Naive B cell (primary cell): Measurements from ENCODE around the gene TDRKH. TPM values are rescaled to one million over a fixed set of nuclear protein-coding genes. Genes with fewer than 3 reads are reported as not detected.
"Not testable (repeated sequence)": the region's sequence is repeated elsewhere in the genome, so short reads cannot be mapped to it uniquely, and the experiment has no call there.

Source experiments
- ATAC-seq, 2 donors: fragments of 150-1000 bp; cut with Tn5 transposase; 2 replicates each; pipeline ENCODE4 v1.10.0; 2021; ENCODE audit warnings: low read depth in 2 of 2, mild to moderate bottlenecking in 2 of 2, moderate library complexity in 2 of 2
- DNase-seq: peaks from one replicate; pipeline ENCODE4 v3.0.0; 2022
- H3K27ac Mint-ChIP-seq, 6 donors: one replicate each; pipeline ENCODE4 v1.8.0; 2020 to 2022; ENCODE audit warnings: mild to moderate bottlenecking in 6 of 6, mixed read lengths in 6 of 6, moderate library complexity in 5 of 6, inconsistent platforms in 2 of 6
- H3K27me3 Mint-ChIP-seq, 3 donors: one replicate each; pipeline ENCODE4 v1.8.0; 2021 to 2022; ENCODE audit warnings: mixed read lengths in 3 of 3, mild to moderate bottlenecking in 1 of 3
- H3K36me3 Mint-ChIP-seq, 2 donors: one replicate each; pipeline ENCODE4 v1.8.0; 2020 to 2022; ENCODE audit warnings: mixed read lengths in 2 of 2, inconsistent platforms in 1 of 2, mild to moderate bottlenecking in 1 of 2
- H3K4me1 Mint-ChIP-seq, 3 donors: one replicate each; pipeline ENCODE4 v1.8.0; 2020 to 2022; ENCODE audit warnings: mixed read lengths in 3 of 3, inconsistent platforms in 1 of 3, mild to moderate bottlenecking in 1 of 3, moderate library complexity in 1 of 3
- H3K4me3 Mint-ChIP-seq, 8 donors: one replicate each; pipeline ENCODE4 v1.8.0; 2020 to 2022; ENCODE audit warnings: mild to moderate bottlenecking in 8 of 8, mixed read lengths in 8 of 8, moderate library complexity in 8 of 8, inconsistent platforms in 2 of 8
- H3K9me3 Mint-ChIP-seq, 7 donors: one replicate each; pipeline ENCODE4 v1.8.0; 2020 to 2022; ENCODE audit warnings: mixed read lengths in 7 of 7, mild to moderate bottlenecking in 5 of 7, inconsistent platforms in 2 of 7, moderate library complexity in 1 of 7
- polyA plus RNA-seq, 6 donors: library from polyadenylated mRNA; unstranded; fragments of 300-500 nt; fragmentation: Illumina TruSeq; gene quantifications; one replicate each; pipeline ENCODE4 v1.2.3, GENCODE V29; 2021; ENCODE audit warnings: low read depth in 6 of 6

TDRKH gene
- polyA plus RNA-seq, 6 donors from 2014 or later = 3.9 to 9.2 (median 6.9) TPM

GRCh38 chr1:151759241-151759640 lies 31.1 kb downstream of the TDRKH start:
- Mint-ChIP-seq H3K27me3 (no peaks in the 10 kb centered on the region), H3K9me3 (no peaks in the 10 kb centered on the region), H3K4me1 (peaks cover 15 to 21% (median 21%) of the 10 kb centered on the region in 3 donors), H3K36me3 (peaks cover 0 to 15% of the 10 kb centered on the region in 2 donors), H3K4me3 (no peak overlapping the region), H3K27ac (no peak overlapping the region)
- no peak for DNase-seq
- no peak for ATAC-seq

- Mint-ChIP-seq H3K27me3 (peaks cover 0 to 8% (median 6%) of the 10 kb centered on the region in 3 donors), H3K4me1 (peaks cover 0 to 2% (median 0%) of the 10 kb centered on the region in 3 donors), H3K4me3 (no peak overlapping the region), H3K9me3 (peaks cover 0 to 2% (median 0%) of the 10 kb centered on the region in 7 donors), H3K36me3 (peaks cover 0 to 22% of the 10 kb centered on the region in 2 donors), H3K27ac (no peak overlapping the region)
- ATAC-seq (no peak), DNase-seq (no peak)
These were observed 34.0 kb downstream of the TDRKH start for GRCh38 chr1:151756291-151756690.

GRCh38 chr1:151741516-151741915 lies 48.8 kb downstream of the TDRKH start:
- H3K9me3 Mint-ChIP-seq = peaks cover 5 to 25% (median 19%) of the 10 kb centered on the region in 7 donors
- DNase-seq (no peak), ATAC-seq (no peak)
- H3K36me3 Mint-ChIP-seq = peaks cover 0 to 14% of the 10 kb centered on the region in 2 donors
- H3K27ac Mint-ChIP-seq = no peak overlapping the region
- no peak overlapping the region for H3K4me3 Mint-ChIP-seq
- no peaks in the 10 kb centered on the region for H3K4me1 Mint-ChIP-seq
- H3K27me3 Mint-ChIP-seq = peaks cover 6 to 20% (median 7%) of the 10 kb centered on the region in 3 donors

- Mint-ChIP-seq H3K9me3 (peaks cover 7 to 26% (median 20%) of the 10 kb centered on the region in 7 donors), H3K27ac (no peak overlapping the region), H3K36me3 (peaks cover 0 to 17% of the 10 kb centered on the region in 2 donors), H3K4me1 (no peaks in the 10 kb centered on the region), H3K27me3 (peaks cover 3 to 14% (median 4%) of the 10 kb centered on the region in 3 donors), H3K4me3 (no peak overlapping the region)
- ATAC-seq (no peak), DNase-seq (no peak)
These were observed 50.5 kb downstream of the TDRKH start for GRCh38 chr1:151739590-151740355.

- peaks cover 7 to 26% (median 20%) of the 10 kb centered on the region in 7 donors for H3K9me3 Mint-ChIP-seq
- DNase-seq (no peak), ATAC-seq (no peak)
- peaks cover 0 to 17% of the 10 kb centered on the region in 2 donors for H3K36me3 Mint-ChIP-seq
- H3K27ac Mint-ChIP-seq = no peak overlapping the region
- peaks cover 5 to 26% (median 16%) of the 10 kb centered on the region in 3 donors for H3K27me3 Mint-ChIP-seq
- no peak overlapping the region for H3K4me3 Mint-ChIP-seq
- peaks cover 0 to 3% (median 0%) of the 10 kb centered on the region in 3 donors for H3K4me1 Mint-ChIP-seq
These were observed 52.8 kb downstream of the TDRKH start for GRCh38 chr1:151737479-151737878.

GRCh38 chr1:151737026-151737425 lies 53.3 kb downstream of the TDRKH start:
- Mint-ChIP-seq H3K36me3 (peaks cover 0 to 17% of the 10 kb centered on the region in 2 donors), H3K27me3 (peaks cover 8 to 30% (median 21%) of the 10 kb centered on the region in 3 donors), H3K4me3 (no peak overlapping the region), H3K27ac (no peak overlapping the region), H3K9me3 (peaks cover 7 to 26% (median 20%) of the 10 kb centered on the region in 7 donors), H3K4me1 (peaks cover 0 to 3% (median 0%) of the 10 kb centered on the region in 3 donors)
- DNase-seq (no peak), ATAC-seq (no peak)

GRCh38 chr1:151733995-151734394 lies 56.3 kb downstream of the TDRKH start:
- peak overlapping the region in 1 of 8 donors; percentile 81 for H3K4me3 Mint-ChIP-seq
- ATAC-seq, H3K27ac Mint-ChIP-seq, H3K4me1 Mint-ChIP-seq, DNase-seq: not testable (repeated sequence)
- peaks cover 7 to 25% (median 20%) of the 10 kb centered on the region in 7 donors for H3K9me3 Mint-ChIP-seq
- peaks cover 19 to 48% (median 44%) of the 10 kb centered on the region in 3 donors for H3K27me3 Mint-ChIP-seq
- peaks cover 3 to 17% of the 10 kb centered on the region in 2 donors for H3K36me3 Mint-ChIP-seq

GRCh38 chr1:151733126-151733525 lies 57.2 kb downstream of the TDRKH start:
- no peak for DNase-seq
- Mint-ChIP-seq H3K4me3 (no peak overlapping the region), H3K36me3 (peaks cover 3 to 13% of the 10 kb centered on the region in 2 donors), H3K9me3 (peaks cover 7 to 18% (median 17%) of the 10 kb centered on the region in 7 donors), H3K27me3 (peaks cover 23 to 55% (median 53%) of the 10 kb centered on the region in 3 donors), H3K4me1 (peaks cover 0 to 3% (median 0%) of the 10 kb centered on the region in 3 donors), H3K27ac (no peak overlapping the region)
- ATAC-seq = no peak

GRCh38 chr1:151729966-151730291 lies 60.4 kb downstream of the TDRKH start:
- Mint-ChIP-seq H3K4me1 (peaks cover 0 to 3% (median 0%) of the 10 kb centered on the region in 3 donors), H3K27me3 (peaks cover 39 to 82% (median 69%) of the 10 kb centered on the region in 3 donors), H3K27ac (no peak overlapping the region), H3K4me3 (no peak overlapping the region), H3K36me3 (peaks cover 0 to 3% of the 10 kb centered on the region in 2 donors), H3K9me3 (peaks cover 0 to 2% (median 0%) of the 10 kb centered on the region in 7 donors)
- ATAC-seq = no peak
- no peak for DNase-seq

- DNase-seq (no peak), ATAC-seq (no peak)
- H3K4me1 Mint-ChIP-seq = no peaks in the 10 kb centered on the region
- H3K4me3 Mint-ChIP-seq = no peak overlapping the region
- peaks cover 0 to 2% (median 0%) of the 10 kb centered on the region in 7 donors for H3K9me3 Mint-ChIP-seq
- H3K27me3 Mint-ChIP-seq = peaks cover 41 to 79% (median 64%) of the 10 kb centered on the region in 3 donors
- peak overlapping the region in 1 of 6 donors; percentile 42 for H3K27ac Mint-ChIP-seq
- peaks cover 0 to 3% of the 10 kb centered on the region in 2 donors for H3K36me3 Mint-ChIP-seq
These were observed 60.9 kb downstream of the TDRKH start for GRCh38 chr1:151729157-151729965.

- H3K4me1 Mint-ChIP-seq = no peaks in the 10 kb centered on the region
- ATAC-seq (no peak), DNase-seq (no peak)
- H3K27ac Mint-ChIP-seq = no peak overlapping the region
- H3K36me3 Mint-ChIP-seq = peaks cover 0 to 3% of the 10 kb centered on the region in 2 donors
- H3K9me3 Mint-ChIP-seq = peaks cover 0 to 2% (median 0%) of the 10 kb centered on the region in 7 donors
- no peak overlapping the region for H3K4me3 Mint-ChIP-seq
- peaks cover 46 to 84% (median 59%) of the 10 kb centered on the region in 3 donors for H3K27me3 Mint-ChIP-seq
These were observed 61.9 kb downstream of the TDRKH start for GRCh38 chr1:151728151-151729054.

GRCh38 chr1:151723726-151724370 lies 66.5 kb downstream of the TDRKH start:
- Mint-ChIP-seq H3K27me3 (peaks cover 37 to 63% (median 38%) of the 10 kb centered on the region in 3 donors), H3K9me3 (peaks cover 0 to 2% (median 0%) of the 10 kb centered on the region in 7 donors), H3K4me3 (peak overlapping the region in 1 of 8 donors; percentile 42), H3K36me3 (no peaks in the 10 kb centered on the region), H3K4me1 (peaks cover 8 to 20% (median 18%) of the 10 kb centered on the region in 3 donors), H3K27ac (no peak overlapping the region)
- DNase-seq (no peak), ATAC-seq (no peak)
